K562 (cell line): ENCODE results near the gene DHRS3. TPM values are rescaled to one million over a fixed set of nuclear protein-coding genes. Genes with fewer than 3 reads are reported as not detected.

Experiments used
- ATAC-seq: fragments of 200-7000 bp; cut with Tn5 transposase; 3 replicates; pipeline ENCODE4 v1.9.1; 2020; ENCODE audit warnings: moderate library complexity
- BruUV-seq: library from RNA; stranded (reverse); fragments of 400-500 nt; replicated peaks from 2 replicates; lab custom pipeline; 2021; lab: Mats Ljungman, UMichigan
- CTCF ChIA-PET: fragments of 300-600 bp; formaldehyde crosslinking; extraction: SDS; loops from one replicate; lab custom pipeline; 2021; ENCODE audit warnings: low intra/inter-chr PET ratio; lab: Yijun Ruan, JAX
- POLR2A ChIA-PET: fragments of 300-600, 350-650 bp; sonication (Branson Sonifier 250); formaldehyde crosslinking; extraction: SDS; loops from one replicate; lab custom pipeline; 2021; ENCODE audit warnings: antibody characterized with exemption, inconsistent platforms; lab: Yijun Ruan, JAX
- DNase-seq, 4 experiments: peaks; one replicate each; pipeline versions ENCODE4 v3.0.0 to v3.0.0-alpha.2; 2011 to 2018; ENCODE audit warnings: low spot score in 3 of 4, mixed read lengths in 3 of 4; ENCODE audit errors: extremely low read depth in 1 of 4
- FAIRE-seq: peaks from 2 replicates; lab custom pipeline; 2011; peaks lifted over from hg19 to GRCh38; lab: Jason Lieb, UNC
- H2AFZ ChIP-seq: 2 replicates; pipeline ENCODE4 v1.6.0; 2011; ENCODE audit warnings: low read depth, low read length, control low read depth, inconsistent platforms
- H3K27ac ChIP-seq: fragments of 200-600 bp; 3 replicates; pipeline ENCODE4 v1.8.0; 2011; ENCODE audit warnings: low read depth, mild to moderate bottlenecking, control low read depth, inconsistent platforms, low read length, moderate library complexity, mixed read lengths; ENCODE audit errors: extremely low read depth
- H3K27me3 ChIP-seq, 2 experiments: fragments of 300-600 bp in 1 of 2; 2 replicates in 1 of 2; 3 replicates in 1 of 2; pipeline versions ENCODE4 v1.6.0 to v1.8.0; 2011; ENCODE audit warnings: inconsistent platforms in 2 of 2, low read length in 2 of 2, mild to moderate bottlenecking in 1 of 2, mixed read lengths in 1 of 2, moderate library complexity in 1 of 2; ENCODE audit not compliant: control insufficient read depth in 2 of 2, insufficient read depth in 2 of 2
- H3K36me3 ChIP-seq: fragments of 300-600 bp; 3 replicates; pipeline ENCODE4 v1.8.0; 2011; ENCODE audit warnings: mild to moderate bottlenecking, low read length, inconsistent platforms; ENCODE audit not compliant: control insufficient read depth, insufficient read depth
- H3K4me1 ChIP-seq, 2 experiments: fragments of 200-600 bp in 1 of 2; replicated peaks in 1 of 2; 2 replicates in 1 of 2; 3 replicates in 1 of 2; pipeline versions ENCODE4 v1.5.1 to v1.8.0; 2011; ENCODE audit warnings: inconsistent platforms in 2 of 2, low read length in 2 of 2, mild to moderate bottlenecking in 1 of 2, mixed read lengths in 1 of 2, moderate library complexity in 1 of 2; ENCODE audit not compliant: control insufficient read depth in 2 of 2, insufficient read depth in 2 of 2
- H3K4me2 ChIP-seq: 2 replicates; pipeline ENCODE4 v1.6.1; 2011; ENCODE audit warnings: low read length, control low read depth, inconsistent platforms, mixed read lengths; ENCODE audit not compliant: insufficient read depth
- H3K4me3 ChIP-seq: fragments of 200-600 bp; sonication (generic), shearing (Covaris generic); 2 replicates; pipeline ENCODE4 v1.5.1; 2016; ENCODE audit warnings: control low read depth, inconsistent platforms
- H3K79me2 ChIP-seq: fragments of 200-600 bp; 3 replicates; pipeline ENCODE4 v1.8.0; 2011; ENCODE audit warnings: low read length, inconsistent platforms; ENCODE audit not compliant: control insufficient read depth, insufficient read depth
- H3K9ac ChIP-seq, 2 experiments: 2 replicates each; pipeline versions ENCODE4 v1.6.0 to v1.6.1; 2011; ENCODE audit warnings: low read depth in 2 of 2, low read length in 2 of 2, control low read depth in 1 of 2, inconsistent platforms in 1 of 2, mild to moderate bottlenecking in 1 of 2, mixed read lengths in 1 of 2; ENCODE audit not compliant: insufficient read depth in 1 of 2
- H3K9me1 ChIP-seq: one replicate; pipeline ENCODE4 v1.6.0; 2011; ENCODE audit warnings: inconsistent platforms, mild to moderate bottlenecking, low read length, moderate library complexity; ENCODE audit not compliant: control insufficient read depth, insufficient read depth
- H3K9me3 ChIP-seq: replicated peaks from 2 replicates; pipeline ENCODE4 v1.5.1; 2011; ENCODE audit warnings: low read depth, low read length, inconsistent platforms; ENCODE audit not compliant: control insufficient read depth, insufficient read depth
- H4K20me1 ChIP-seq: replicated peaks from 2 replicates; pipeline ENCODE4 v1.6.1; 2011; ENCODE audit warnings: low read length, inconsistent platforms, mixed read lengths; ENCODE audit not compliant: control insufficient read depth, insufficient read depth
- ARID2 ChIP-seq: fragments of 450-650 bp; IDR thresholded peaks from 2 replicates; pipeline ENCODE4 v1.6.1; 2017; ENCODE audit warnings: antibody characterized with exemption, mild to moderate bottlenecking
- BRD4 ChIP-seq: fragments of 200-600 bp; sonication (generic); IDR thresholded peaks from 2 replicates; pipeline ENCODE4 v1.6.1; 2017; ENCODE audit warnings: inconsistent platforms
- CBX1 ChIP-seq: sonication (generic); IDR thresholded peaks from 2 replicates; pipeline ENCODE4 v1.6.1; 2016; ENCODE audit warnings: antibody characterized with exemption, low read depth, mild to moderate bottlenecking
- DACH1 ChIP-seq: fragments of 450-650 bp; IDR thresholded peaks from 2 replicates; pipeline ENCODE4 v1.6.1; 2018; ENCODE audit not compliant: partially characterized antibody
- FUS ChIP-seq: fragments of 200-400 bp; formaldehyde crosslinking; optimal IDR thresholded peaks from 2 replicates; pipeline ENCODE3; 2017; ENCODE audit warnings: low read depth, low read length
- HDAC1 ChIP-seq, 2 experiments: fragments of 450-650 bp; IDR thresholded peaks; 2 replicates each; pipeline ENCODE4 v1.6.1; 2016 to 2017; ENCODE audit warnings: inconsistent platforms in 1 of 2, mild to moderate bottlenecking in 1 of 2, moderate library complexity in 1 of 2
- HSF4 ChIP-seq: fragments of 250-450 bp; sonication (Bioruptor Pico); IDR thresholded peaks from 2 replicates; pipeline ENCODE4 v2.1.2; 2022; ENCODE audit warnings: mild to moderate bottlenecking, moderate library complexity, borderline replicate concordance
- MCM7 ChIP-seq, 2 experiments: fragments of 450-650 bp; IDR thresholded peaks; 2 replicates each; pipeline ENCODE4 v1.6.1; 2016 to 2018
- PHTF2 ChIP-seq: fragments of 250-450 bp; sonication (Bioruptor Pico); IDR thresholded peaks from 2 replicates; pipeline ENCODE4 v1.5.0; 2021; ENCODE audit warnings: mild to moderate bottlenecking
- POLR3A ChIP-seq: IDR thresholded peaks from 2 replicates; pipeline ENCODE4 v1.6.1; 2011; ENCODE audit warnings: borderline replicate concordance, mild to moderate bottlenecking, moderate library complexity; ENCODE audit not compliant: insufficient read length, insufficient read depth; ENCODE audit errors: extremely low read depth
- RFX5 ChIP-seq: IDR thresholded peaks from 2 replicates; pipeline ENCODE4 v1.6.1; 2011; ENCODE audit warnings: low read depth, mild to moderate bottlenecking, improper control_type of control experiment, low read length
- RREB1 ChIP-seq: fragments of 250-450 bp; sonication (Bioruptor Pico); IDR thresholded peaks from 2 replicates; pipeline ENCODE4 v1.4.0; 2020
- THAP7 ChIP-seq: fragments of 250-450 bp; sonication (Bioruptor Pico); IDR thresholded peaks from 2 replicates; pipeline ENCODE4 v1.5.0; 2021
- ZNF282 ChIP-seq: sonication (generic); formaldehyde crosslinking; IDR thresholded peaks from 2 replicates; pipeline ENCODE4 v1.8.1; 2023; ENCODE audit warnings: missing genetic modification reagents
- WGBS: fragments of 100-300 bp; shearing (Covaris generic); methylation state at CpG from one replicate; pipeline ENCODE4 v1.1.6; 2016; ENCODE audit warnings: low coverage, mixed read lengths; ENCODE audit not compliant: insufficient coverage; ENCODE audit errors: missing lambda C conversion rate; 5-methylcytosine and 5-hydroxymethylcytosine counted together
- in situ Hi-C: fragments of 300-500 bp; cut with MboI; formaldehyde crosslinking; loops from 4 replicates; pipeline ENCODE4 v1.15.0; 2018; ENCODE audit warnings: inconsistent platforms, mixed read lengths
- intact Hi-C: fragments of 100-400 bp; cut with micrococcal nuclease; formaldehyde crosslinking; loops from 2 replicates; pipeline ENCODE4 v1.14.2; 2022
- polyA plus RNA-seq, 8 experiments: library from polyadenylated mRNA; depleted of rRNA in 4 of 8; stranded (reverse) in 5 of 8; unstranded in 3 of 8; fragments of >200 nt; fragmentation: Nextera tagmentation in 2 of 8; fragmentation: Illumina TruSeq in 1 of 8; extraction: Ambion mirVana in 2 of 8; extraction: Trizol in 1 of 8; gene quantifications; 2 replicates each; pipeline versions ENCODE4 v1.2.1 to v1.2.3, GENCODE V29; 2011 to 2014; ENCODE audit warnings: inconsistent platforms in 1 of 8, missing spikeins in 1 of 8
- total RNA-seq, 7 experiments: library from RNA; depleted of rRNA in 6 of 7; stranded (reverse); fragments of >200 nt in 6 of 7; fragmentation: Illumina TruSeq in 2 of 7; extraction: Trizol in 2 of 7; gene quantifications; 2 replicates each; pipeline versions ENCODE4 v1.2.1 to v1.2.3, GENCODE V29; 2011 to 2021; ENCODE audit warnings: low replicate concordance in 1 of 7

Gene DHRS3
- total and polyA plus RNA-seq, 9 of the 15 experiments (the other 6 are each of a cell fraction or from before 2014, with no cell fraction given): 21.0 to 116 (median 58.7) TPM

GRCh38 chr1:12544992-12545391 lies 73.0 kb downstream of the DHRS3 start:
- BruUV-seq: no TSS peak
- Histone ChIP-seq H3K36me3 (no peaks in the 10 kb centered on the region), H4K20me1 (no peaks in the 10 kb centered on the region), H3K4me1 (peaks cover 32 to 50% of the 10 kb centered on the region in 2 experiments), H3K27ac (no peak overlapping the region), H3K79me2 (no peaks in the 10 kb centered on the region), H3K9me1 (no peaks in the 10 kb centered on the region), H3K4me2 (no peak overlapping the region), H3K9me3 (no peaks in the 10 kb centered on the region), H2AFZ (peak overlapping the region; percentile 15; the same call in 1 of the 2 replicates), H3K4me3 (no peak overlapping the region), H3K27me3 (no peaks in the 10 kb centered on the region), H3K9ac (no peak overlapping the region; a peak in 1 of 4 replicates)
- in situ Hi-C loops (no loop called here), intact Hi-C loops (no loop called here)
- TF ChIP-seq MCM7 (IDR thresholded peaks at IDR 0.05): no peak
- TF ChIP-seq THAP7 (CRISPR knock-in tag): no peak
- TF ChIP-seq POLR3A: no peak
- TF ChIP-seq ZNF282 (CRISPR knock-in tag): no peak
- no peak for TF ChIP-seq PHTF2 (CRISPR knock-in tag)
- no peak for TF ChIP-seq ARID2
- TF ChIP-seq HSF4 (CRISPR knock-in tag): no peak
- no peak for TF ChIP-seq CBX1
- no peak for TF ChIP-seq RFX5
- no peak for TF ChIP-seq RREB1
- TF ChIP-seq HDAC1 (IDR thresholded peaks at IDR 0.05): no peak
- TF ChIP-seq FUS: no peak
- TF ChIP-seq DACH1: no peak
- TF ChIP-seq BRD4: no peak
- ChIA-PET POLR2A (interaction anchor here (1.2 kb wide), 1 partner anchor 16 kb away, joined by 4 read pairs; no protein-coding TSS in a partner anchor), CTCF (no interaction called here)
- WGBS: 72% methylated on average over 8 of the region's 8 CpGs
- DNase-seq (no peak), FAIRE-seq (no peak), ATAC-seq (no peak)
